AG04449 (cell line): ENCODE data around the gene RAB3IP.

Source experiments
- CTCF ChIA-PET: fragments of 350-600 bp; formaldehyde crosslinking; extraction: SDS; loops from one replicate; lab custom pipeline; 2021; ENCODE audit warnings: antibody characterized with exemption; lab: Yijun Ruan, JAX
- POLR2A ChIA-PET: fragments of 400-600, 350-600 bp; formaldehyde crosslinking; extraction: SDS; loops from one replicate; lab custom pipeline; 2020; ENCODE audit warnings: antibody characterized with exemption, inconsistent platforms; lab: Yijun Ruan, JAX
- DNase-seq: peaks from one replicate; pipeline ENCODE4 v3.0.0-alpha.2; 2010; ENCODE audit warnings: low read depth, low spot score
- H3K4me3 ChIP-seq: 2 replicates; pipeline ENCODE4 v1.5.1; 2011; ENCODE audit warnings: low read depth, mild to moderate bottlenecking, control low read depth, low read length
- CTCF ChIP-seq: IDR thresholded peaks from one replicate; pipeline ENCODE4 v1.5.1; 2011; ENCODE audit warnings: mild to moderate bottlenecking, moderate library complexity, low read length, control low read depth, inconsistent platforms; ENCODE audit not compliant: insufficient read depth; ENCODE audit errors: missing control alignments

RAB3IP gene

GRCh38 chr12:69816082-69816481 lies 77.4 kb downstream of the RAB3IP start:
- ChIA-PET CTCF (no interaction called here), POLR2A (no interaction called here)
- no peak for TF ChIP-seq CTCF
- no peak overlapping the region for H3K4me3 ChIP-seq
- DNase-seq: no peak

- ChIA-PET CTCF (interaction anchor here (1.3 kb wide), 1 partner anchor 84 kb away, joined by 3 read pairs; no protein-coding TSS in a partner anchor), POLR2A (no interaction called here)
- no peak for DNase-seq
- H3K4me3 ChIP-seq: no peak overlapping the region
- TF ChIP-seq CTCF: no peak
Measured at GRCh38 chr12:69821032-69821455, 82.4 kb downstream of the RAB3IP start.

GRCh38 chr12:69821456-69822159 lies 82.9 kb downstream of the RAB3IP start:
- no peak for DNase-seq
- no peak for TF ChIP-seq CTCF
- CTCF ChIA-PET: interaction anchor here (1.3 kb wide), 1 partner anchor 84 kb away, joined by 3 read pairs; no protein-coding TSS in a partner anchor

DNA sequence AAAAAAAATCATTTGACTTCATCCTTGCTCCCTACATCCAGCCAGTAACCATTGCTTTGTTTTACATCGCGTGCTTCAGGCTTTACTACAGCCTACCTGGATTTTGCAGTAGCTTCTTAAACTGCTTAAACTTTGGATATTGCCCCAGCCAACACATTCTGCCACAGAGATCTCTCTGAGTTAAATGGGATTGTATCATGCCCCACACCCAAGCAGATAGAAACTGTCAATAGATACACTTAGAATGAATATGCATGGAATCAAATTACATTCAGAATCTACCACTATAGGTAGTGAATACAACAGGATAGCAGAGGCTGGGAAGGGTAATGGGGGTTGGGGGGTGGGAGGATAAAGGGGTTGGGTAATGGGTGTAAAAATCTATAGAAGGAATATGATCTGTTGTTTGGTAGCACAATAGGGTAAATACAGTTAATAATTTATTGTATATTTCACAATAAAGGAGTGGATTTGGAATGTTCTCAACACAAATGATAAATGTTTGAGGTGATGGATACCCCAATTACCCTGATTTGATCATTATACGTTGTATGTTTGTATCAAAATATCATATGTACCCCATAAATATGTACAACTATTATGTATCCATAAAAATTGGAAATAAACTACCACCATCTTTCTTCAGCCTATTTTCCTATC lies 83.7 kb downstream of the RAB3IP start:
- H3K4me3 ChIP-seq: no peak overlapping the region
- CTCF ChIA-PET: no interaction called here
- no peak for TF ChIP-seq CTCF
- POLR2A ChIA-PET: no interaction called here
- DNase-seq: no peak

More at GRCh38 chr12:69821456-69822159, 82.9 kb downstream of the RAB3IP start:
- H3K4me3 ChIP-seq: no peak overlapping the region
- POLR2A ChIA-PET: no interaction called here

GRCh38 chr12:69824028-69824427 lies 85.4 kb downstream of the RAB3IP start:
- POLR2A ChIA-PET: no interaction called here
- CTCF ChIA-PET: no interaction called here
- H3K4me3 ChIP-seq: no peak overlapping the region
- no peak for TF ChIP-seq CTCF
- DNase-seq: no peak

DNA sequence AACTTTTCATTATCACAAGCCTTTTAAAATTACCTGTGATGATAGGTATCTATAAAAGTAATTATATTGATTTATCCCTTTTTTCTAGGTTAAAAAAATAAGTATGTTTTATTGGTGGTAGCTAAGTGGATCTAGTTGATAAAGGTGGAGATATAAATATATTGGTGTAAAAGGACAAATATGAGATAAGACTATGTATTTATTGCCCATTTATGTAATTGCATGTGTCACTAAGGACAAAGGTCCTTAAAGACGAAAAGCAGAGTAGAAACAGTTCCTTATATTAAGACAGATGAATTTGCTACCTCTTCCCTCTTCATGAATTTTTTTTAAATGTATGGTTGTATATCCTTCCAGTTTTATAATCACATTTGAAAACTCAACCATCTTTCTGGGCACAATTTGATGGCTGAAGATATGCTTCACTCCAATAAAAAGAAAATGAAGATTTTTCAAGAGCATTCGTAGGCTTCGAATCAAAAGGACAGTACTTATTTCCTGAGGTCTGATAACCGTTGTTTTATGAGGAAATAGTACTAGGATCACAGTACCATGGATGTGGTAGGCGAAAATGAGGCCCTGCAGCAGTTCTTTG lies 86.4 kb downstream of the RAB3IP start, which contains the start of gene MYRFL:
TSS of gene MYRFL (plus strand) at position 262 of the 595 bp plus-strand sequence. CDS start at position 553, 291 bp downstream.
- POLR2A ChIA-PET: no interaction called here
- TF ChIP-seq CTCF: no peak
- DNase-seq: no peak
- no peak within 1 kb of the TSS for H3K4me3 ChIP-seq
- CTCF ChIA-PET: no interaction called here
